GM19240 (cell line): ENCODE data around the gene GRAMD4.

Source experiments
- DNase-seq: peaks from one replicate; pipeline ENCODE4 v3.0.0; 2011; ENCODE audit warnings: low spot score; ENCODE audit not compliant: insufficient read length

GRAMD4 gene

GRCh38 chr22:46596819-46597218 lies 23.4 kb upstream of the GRAMD4 start:
- DNase-seq: no peak

- DNase-seq: no peak
Observed at GRCh38 chr22:46598224-46598623, 22.0 kb upstream of the GRAMD4 start.

- no peak for DNase-seq
Observed at GRCh38 chr22:46598737-46599424, 21.3 kb upstream of the GRAMD4 start.

- no peak for DNase-seq
Observed at GRCh38 chr22:46600273-46600796, 19.9 kb upstream of the GRAMD4 start.

- no peak for DNase-seq
Observed at GRCh38 chr22:46602025-46602424, 18.2 kb upstream of the GRAMD4 start.

- DNase-seq: no peak
Observed at GRCh38 chr22:46604306-46604690, 15.9 kb upstream of the GRAMD4 start.

GRCh38 chr22:46605117-46605516 lies 15.1 kb upstream of the GRAMD4 start:
- DNase-seq: no peak

- DNase-seq: no peak
Observed at GRCh38 chr22:46606886-46607285, 13.3 kb upstream of the GRAMD4 start.

- no peak for DNase-seq
Observed at GRCh38 chr22:46607483-46608114, 12.6 kb upstream of the GRAMD4 start.

- DNase-seq: no peak
Observed at GRCh38 chr22:46609175-46609690, 11.0 kb upstream of the GRAMD4 start.

- DNase-seq: no peak
Observed at GRCh38 chr22:46609724-46610201, 10.4 kb upstream of the GRAMD4 start.

- DNase-seq: no peak
Observed at GRCh38 chr22:46610356-46610755, 9.8 kb upstream of the GRAMD4 start.

GRCh38 chr22:46611189-46611588 lies 9.0 kb upstream of the GRAMD4 start:
- DNase-seq: no peak

GRCh38 chr22:46612341-46612903 lies 7.8 kb upstream of the GRAMD4 start:
- no peak for DNase-seq

- DNase-seq: no peak
Observed at GRCh38 chr22:46612904-46613605, 7.1 kb upstream of the GRAMD4 start.

GRCh38 chr22:46613606-46614021 lies 6.6 kb upstream of the GRAMD4 start:
- DNase-seq: peak; percentile 43

- peak; percentile 61 for DNase-seq
Observed at GRCh38 chr22:46614025-46614931, 5.9 kb upstream of the GRAMD4 start.

- DNase-seq: no peak
Observed at GRCh38 chr22:46617207-46617985, 2.8 kb upstream of the GRAMD4 start.

GRCh38 chr22:46617986-46618647 lies 2.1 kb upstream of the GRAMD4 start:
- DNase-seq: no peak
